ENCODE measurements around the gene RSPH1. TPM values are rescaled to one million over a fixed set of nuclear protein-coding genes. Genes with fewer than 3 reads are reported as not detected.

RSPH1 gene
- total RNA-seq, 1 donor from 2014 or later = 0.29 TPM

DNA sequence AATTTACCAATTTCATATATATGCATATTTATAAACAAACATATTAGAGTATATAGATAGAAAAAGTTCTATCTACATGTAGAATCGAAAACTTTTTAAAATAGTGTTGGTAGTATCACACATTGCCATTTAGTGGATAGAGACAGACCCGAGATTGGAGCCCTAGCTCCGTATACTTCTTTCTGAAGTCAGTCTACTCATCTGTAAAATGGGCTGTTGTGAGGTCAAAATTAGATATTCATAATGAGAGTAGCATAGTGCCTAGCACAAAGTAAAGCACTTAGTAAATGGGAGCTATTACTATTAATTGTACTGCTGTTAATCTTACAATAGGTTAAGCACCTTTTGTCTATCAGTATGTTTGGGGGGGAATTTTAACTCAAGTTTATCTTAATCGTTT lies 4.2 kb upstream of the RSPH1 start:
- Histone ChIP-seq H3K36me3 (ENCODE audit: control insufficient read depth, insufficient read depth, low read length) (no peaks in the 10 kb centered on the region), H3K27me3 (ENCODE audit: control insufficient read depth, insufficient read depth, low read length) (no peaks in the 10 kb centered on the region), H3K4me3 (ENCODE audit: low read depth, low read length) (no peak overlapping the region)
- TF ChIP-seq, protein P1, sequence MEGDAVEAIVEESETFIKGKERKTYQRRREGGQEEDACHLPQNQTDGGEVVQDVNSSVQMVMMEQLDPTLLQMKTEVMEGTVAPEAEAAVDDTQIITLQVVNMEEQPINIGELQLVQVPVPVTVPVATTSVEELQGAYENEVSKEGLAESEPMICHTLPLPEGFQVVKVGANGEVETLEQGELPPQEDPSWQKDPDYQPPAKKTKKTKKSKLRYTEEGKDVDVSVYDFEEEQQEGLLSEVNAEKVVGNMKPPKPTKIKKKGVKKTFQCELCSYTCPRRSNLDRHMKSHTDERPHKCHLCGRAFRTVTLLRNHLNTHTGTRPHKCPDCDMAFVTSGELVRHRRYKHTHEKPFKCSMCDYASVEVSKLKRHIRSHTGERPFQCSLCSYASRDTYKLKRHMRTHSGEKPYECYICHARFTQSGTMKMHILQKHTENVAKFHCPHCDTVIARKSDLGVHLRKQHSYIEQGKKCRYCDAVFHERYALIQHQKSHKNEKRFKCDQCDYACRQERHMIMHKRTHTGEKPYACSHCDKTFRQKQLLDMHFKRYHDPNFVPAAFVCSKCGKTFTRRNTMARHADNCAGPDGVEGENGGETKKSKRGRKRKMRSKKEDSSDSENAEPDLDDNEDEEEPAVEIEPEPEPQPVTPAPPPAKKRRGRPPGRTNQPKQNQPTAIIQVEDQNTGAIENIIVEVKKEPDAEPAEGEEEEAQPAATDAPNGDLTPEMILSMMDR (IDR thresholded peaks at IDR 0.05; ENCODE audit: insufficient read depth, low read length, poor library complexity, severe bottlenecking) = no peak
- DNase-seq (ENCODE audit: low read depth) = no peak

- DNase-seq (ENCODE audit: low read depth) = no peak
- no peaks in the 10 kb centered on the region for H3K36me3 ChIP-seq (ENCODE audit: control insufficient read depth, insufficient read depth, low read length)
- no peaks in the 10 kb centered on the region for H3K27me3 ChIP-seq (ENCODE audit: control insufficient read depth, insufficient read depth, low read length)
- TF ChIP-seq, protein P1 (IDR thresholded peaks at IDR 0.05; ENCODE audit: insufficient read depth, low read length, poor library complexity, severe bottlenecking) = no peak
- no peak overlapping the region for H3K4me3 ChIP-seq (ENCODE audit: low read depth, low read length)
Observed at GRCh38 chr21:42499444-42500112, 3.6 kb upstream of the RSPH1 start.

GRCh38 chr21:42498012-42498411 lies 2.0 kb upstream of the RSPH1 start:
- H3K4me3 ChIP-seq (ENCODE audit: low read depth, low read length) = no peak overlapping the region
- TF ChIP-seq, protein P1 (IDR thresholded peaks at IDR 0.05; ENCODE audit: insufficient read depth, low read length, poor library complexity, severe bottlenecking) = no peak
- H3K36me3 ChIP-seq (ENCODE audit: control insufficient read depth, insufficient read depth, low read length) = no peaks in the 10 kb centered on the region
- no peaks in the 10 kb centered on the region for H3K27me3 ChIP-seq (ENCODE audit: control insufficient read depth, insufficient read depth, low read length)
- DNase-seq (ENCODE audit: low read depth) = no peak

DNA sequence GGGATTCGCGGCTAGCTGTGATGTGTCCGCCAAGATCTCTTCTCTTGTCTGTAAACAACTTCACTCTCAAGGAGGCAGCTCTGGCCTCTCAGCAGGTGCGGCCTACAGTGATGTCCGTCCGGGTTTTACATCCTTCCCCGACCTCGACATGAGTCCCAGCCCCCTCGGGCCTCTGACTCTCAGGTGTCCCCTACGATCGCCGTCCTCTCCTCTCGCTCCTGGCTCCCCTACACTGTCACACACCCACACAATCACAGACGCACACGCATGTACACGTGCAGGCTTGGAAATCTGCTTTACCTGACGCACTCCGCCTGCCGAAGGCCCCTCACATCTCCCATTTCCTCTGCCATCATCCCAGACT lies 797 bp upstream of the RSPH1 start:
- peak overlapping the region; percentile 71 for H3K4me3 ChIP-seq (ENCODE audit: low read depth, low read length)
- no peak for DNase-seq (ENCODE audit: low read depth)
- H3K27me3 ChIP-seq (ENCODE audit: control insufficient read depth, insufficient read depth, low read length) = no peaks in the 10 kb centered on the region
- TF ChIP-seq, protein P1 (IDR thresholded peaks at IDR 0.05; ENCODE audit: insufficient read depth, low read length, poor library complexity, severe bottlenecking) = no peak
- no peaks in the 10 kb centered on the region for H3K36me3 ChIP-seq (ENCODE audit: control insufficient read depth, insufficient read depth, low read length)

DNA sequence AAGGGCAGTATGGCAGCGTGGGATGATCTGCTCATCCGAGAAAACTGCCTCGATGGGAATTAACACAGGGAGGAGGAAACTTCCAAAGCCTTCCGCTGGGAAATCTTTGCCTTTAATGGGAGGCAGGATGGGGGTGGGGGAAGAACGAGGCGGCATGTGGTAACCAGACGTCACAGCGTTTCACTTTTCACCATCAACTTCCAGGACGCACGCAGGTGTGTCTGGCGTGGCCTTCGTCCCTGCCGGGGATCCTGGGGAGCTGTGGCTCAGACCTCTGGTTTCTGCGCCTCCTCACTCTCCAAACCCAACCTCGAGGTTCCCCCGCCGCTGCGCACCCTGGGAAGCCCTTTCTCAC lies 282 bp downstream of the RSPH1 start:
- TF ChIP-seq, protein P1 (IDR thresholded peaks at IDR 0.05; ENCODE audit: insufficient read depth, low read length, poor library complexity, severe bottlenecking) = no peak
- H3K27me3 ChIP-seq (ENCODE audit: control insufficient read depth, insufficient read depth, low read length) = no peaks in the 10 kb centered on the region
- no peak for DNase-seq (ENCODE audit: low read depth)
- H3K4me3 ChIP-seq (ENCODE audit: low read depth, low read length) = peak overlapping the region; percentile 56
- no peaks in the 10 kb centered on the region for H3K36me3 ChIP-seq (ENCODE audit: control insufficient read depth, insufficient read depth, low read length)

DNA sequence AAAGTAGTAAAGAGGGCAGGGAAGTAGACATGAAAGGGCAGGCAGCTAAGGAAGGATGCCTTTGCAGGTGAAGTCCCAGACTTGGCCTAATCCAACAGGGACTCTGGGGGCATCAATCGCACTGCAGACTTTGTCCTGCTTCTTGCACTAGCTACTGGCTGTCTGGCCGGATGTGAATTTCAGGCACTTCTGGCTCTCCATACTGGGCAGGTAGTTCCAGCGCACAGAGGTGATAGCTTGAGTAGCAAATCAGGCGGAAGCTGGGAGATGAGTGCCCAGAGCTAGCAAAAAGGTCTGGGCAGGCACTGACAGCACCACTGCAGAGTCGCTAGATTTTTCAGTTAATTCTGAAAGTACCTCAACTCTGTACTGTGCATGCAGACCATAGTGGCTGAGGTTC lies 997 bp downstream of the RSPH1 start:
- TF ChIP-seq, protein P1 (IDR thresholded peaks at IDR 0.05; ENCODE audit: insufficient read depth, low read length, poor library complexity, severe bottlenecking) = no peak

More for the DNA sequence above, 997 bp downstream of the RSPH1 start:
- no peaks in the 10 kb centered on the region for H3K36me3 ChIP-seq (ENCODE audit: control insufficient read depth, insufficient read depth, low read length)
- no peak overlapping the region for H3K4me3 ChIP-seq (ENCODE audit: low read depth, low read length)
- DNase-seq (ENCODE audit: low read depth) = no peak
- no peaks in the 10 kb centered on the region for H3K27me3 ChIP-seq (ENCODE audit: control insufficient read depth, insufficient read depth, low read length)

Measured in kidney epithelial cell (primary cell).